ENCODE data around the gene PTPRF. TPM values are rescaled to one million over a fixed set of nuclear protein-coding genes. Genes with fewer than 3 reads are reported as not detected.
A peak's percentile ranks its signal among the peaks of the same experiment; 100 is the strongest.

Gene PTPRF
- total RNA-seq, 1 experiment from 2014 or later: 64.1 TPM

GRCh38 chr1:43598622-43599021, 67.9 kb downstream of the PTPRF start:
- Histone ChIP-seq H3K36me3 (replicated peaks; ENCODE audit: control insufficient read depth, insufficient read depth, low read length) (peaks cover 14% of the 10 kb centered on the region), H3K27me3 (ENCODE audit: control insufficient read depth, insufficient read depth, low read length) (no peaks in the 10 kb centered on the region), H3K4me3 (ENCODE audit: insufficient read depth, low read depth, low read length) (no peak overlapping the region)
- DNase-seq: no peak

- DNase-seq: peak; percentile 78
- peaks cover 28% of the 10 kb centered on the region for H3K36me3 ChIP-seq (replicated peaks; ENCODE audit: control insufficient read depth, insufficient read depth, low read length)
- H3K27me3 ChIP-seq (ENCODE audit: control insufficient read depth, insufficient read depth, low read length): no peaks in the 10 kb centered on the region
- no peak overlapping the region for H3K4me3 ChIP-seq (ENCODE audit: insufficient read depth, low read depth, low read length)
Measured at GRCh38 chr1:43600033-43601020, 69.6 kb downstream of the PTPRF start.

- Histone ChIP-seq H3K36me3 (replicated peaks; ENCODE audit: control insufficient read depth, insufficient read depth, low read length) (peaks cover 42% of the 10 kb centered on the region), H3K4me3 (ENCODE audit: insufficient read depth, low read depth, low read length) (no peak overlapping the region), H3K27me3 (ENCODE audit: control insufficient read depth, insufficient read depth, low read length) (no peaks in the 10 kb centered on the region)
- no peak for DNase-seq
Measured at GRCh38 chr1:43602990-43603389, 72.3 kb downstream of the PTPRF start.

GRCh38 chr1:43604192-43604591, 73.5 kb downstream of the PTPRF start:
- no peak for DNase-seq
- H3K27me3 ChIP-seq (ENCODE audit: control insufficient read depth, insufficient read depth, low read length): no peaks in the 10 kb centered on the region
- H3K36me3 ChIP-seq (replicated peaks; ENCODE audit: control insufficient read depth, insufficient read depth, low read length): peaks cover 48% of the 10 kb centered on the region
- H3K4me3 ChIP-seq (ENCODE audit: insufficient read depth, low read depth, low read length): no peak overlapping the region

- H3K4me3 ChIP-seq (ENCODE audit: insufficient read depth, low read depth, low read length): no peak overlapping the region
- H3K27me3 ChIP-seq (ENCODE audit: control insufficient read depth, insufficient read depth, low read length): no peaks in the 10 kb centered on the region
- H3K36me3 ChIP-seq (replicated peaks; ENCODE audit: control insufficient read depth, insufficient read depth, low read length): peaks cover 53% of the 10 kb centered on the region
- DNase-seq: no peak
Measured at GRCh38 chr1:43605157-43605556, 74.5 kb downstream of the PTPRF start.

GRCh38 chr1:43605766-43606165, 75.1 kb downstream of the PTPRF start:
- Histone ChIP-seq H3K27me3 (ENCODE audit: control insufficient read depth, insufficient read depth, low read length) (no peaks in the 10 kb centered on the region), H3K4me3 (ENCODE audit: insufficient read depth, low read depth, low read length) (no peak overlapping the region), H3K36me3 (replicated peaks; ENCODE audit: control insufficient read depth, insufficient read depth, low read length) (peaks cover 55% of the 10 kb centered on the region)
- no peak for DNase-seq

GRCh38 chr1:43606624-43607023, 75.9 kb downstream of the PTPRF start:
- no peak for DNase-seq
- H3K4me3 ChIP-seq (ENCODE audit: insufficient read depth, low read depth, low read length): no peak overlapping the region
- no peaks in the 10 kb centered on the region for H3K27me3 ChIP-seq (ENCODE audit: control insufficient read depth, insufficient read depth, low read length)
- H3K36me3 ChIP-seq (replicated peaks; ENCODE audit: control insufficient read depth, insufficient read depth, low read length): peaks cover 58% of the 10 kb centered on the region

- H3K36me3 ChIP-seq (replicated peaks; ENCODE audit: control insufficient read depth, insufficient read depth, low read length): peaks cover 62% of the 10 kb centered on the region
- H3K27me3 ChIP-seq (ENCODE audit: control insufficient read depth, insufficient read depth, low read length): no peaks in the 10 kb centered on the region
- H3K4me3 ChIP-seq (ENCODE audit: insufficient read depth, low read depth, low read length): no peak overlapping the region
- no peak for DNase-seq
Measured at GRCh38 chr1:43608827-43609226, 78.1 kb downstream of the PTPRF start.

GRCh38 chr1:43610339-43610738, 79.7 kb downstream of the PTPRF start:
- no peak for DNase-seq
- H3K36me3 ChIP-seq (replicated peaks; ENCODE audit: control insufficient read depth, insufficient read depth, low read length): peaks cover 56% of the 10 kb centered on the region
- H3K4me3 ChIP-seq (ENCODE audit: insufficient read depth, low read depth, low read length): no peak overlapping the region
- no peaks in the 10 kb centered on the region for H3K27me3 ChIP-seq (ENCODE audit: control insufficient read depth, insufficient read depth, low read length)

GRCh38 chr1:43611950-43612349, 81.3 kb downstream of the PTPRF start:
- no peak overlapping the region for H3K4me3 ChIP-seq (ENCODE audit: insufficient read depth, low read depth, low read length)
- H3K36me3 ChIP-seq (replicated peaks; ENCODE audit: control insufficient read depth, insufficient read depth, low read length): peaks cover 50% of the 10 kb centered on the region
- H3K27me3 ChIP-seq (ENCODE audit: control insufficient read depth, insufficient read depth, low read length): no peaks in the 10 kb centered on the region
- DNase-seq: no peak

GRCh38 chr1:43612406-43612805, 81.7 kb downstream of the PTPRF start:
- peaks cover 51% of the 10 kb centered on the region for H3K36me3 ChIP-seq (replicated peaks; ENCODE audit: control insufficient read depth, insufficient read depth, low read length)
- no peaks in the 10 kb centered on the region for H3K27me3 ChIP-seq (ENCODE audit: control insufficient read depth, insufficient read depth, low read length)
- H3K4me3 ChIP-seq (ENCODE audit: insufficient read depth, low read depth, low read length): no peak overlapping the region
- no peak for DNase-seq

GRCh38 chr1:43613075-43613942, 82.6 kb downstream of the PTPRF start:
- H3K27me3 ChIP-seq (ENCODE audit: control insufficient read depth, insufficient read depth, low read length): no peaks in the 10 kb centered on the region
- peaks cover 53% of the 10 kb centered on the region for H3K36me3 ChIP-seq (replicated peaks; ENCODE audit: control insufficient read depth, insufficient read depth, low read length)
- DNase-seq: no peak
- H3K4me3 ChIP-seq (ENCODE audit: insufficient read depth, low read depth, low read length): no peak overlapping the region

GRCh38 chr1:43614211-43614610, 83.5 kb downstream of the PTPRF start:
- no peak for DNase-seq
- Histone ChIP-seq H3K27me3 (ENCODE audit: control insufficient read depth, insufficient read depth, low read length) (no peaks in the 10 kb centered on the region), H3K4me3 (ENCODE audit: insufficient read depth, low read depth, low read length) (no peak overlapping the region), H3K36me3 (replicated peaks; ENCODE audit: control insufficient read depth, insufficient read depth, low read length) (peaks cover 50% of the 10 kb centered on the region)

- no peak overlapping the region for H3K4me3 ChIP-seq (ENCODE audit: insufficient read depth, low read depth, low read length)
- DNase-seq: no peak
- H3K36me3 ChIP-seq (replicated peaks; ENCODE audit: control insufficient read depth, insufficient read depth, low read length): peaks cover 49% of the 10 kb centered on the region
- no peaks in the 10 kb centered on the region for H3K27me3 ChIP-seq (ENCODE audit: control insufficient read depth, insufficient read depth, low read length)
Measured at GRCh38 chr1:43614891-43615290, 84.2 kb downstream of the PTPRF start.

GRCh38 chr1:43616383-43616782, 85.7 kb downstream of the PTPRF start:
- DNase-seq: no peak
- H3K4me3 ChIP-seq (ENCODE audit: insufficient read depth, low read depth, low read length): no peak overlapping the region
- H3K36me3 ChIP-seq (replicated peaks; ENCODE audit: control insufficient read depth, insufficient read depth, low read length): peaks cover 51% of the 10 kb centered on the region
- no peaks in the 10 kb centered on the region for H3K27me3 ChIP-seq (ENCODE audit: control insufficient read depth, insufficient read depth, low read length)
